IPS-NIHi7 (cell line): ENCODE results near the gene TACC2.

Experiments used
- DNase-seq: peaks from one replicate; pipeline ENCODE4 v3.0.0; 2012; ENCODE audit warnings: mixed read lengths; ENCODE audit errors: extremely low spot score

The TACC2 gene

GRCh38 chr10:122276611-122277208, 287.7 kb downstream of the TACC2 start:
- DNase-seq = peak; percentile 63

GRCh38 chr10:122277526-122278136, 288.7 kb downstream of the TACC2 start:
- DNase-seq = no peak

- peak; percentile 68 for DNase-seq
Observed at GRCh38 chr10:122279725-122280141, 290.8 kb downstream of the TACC2 start.

- no peak for DNase-seq
Observed at GRCh38 chr10:122280156-122280555, 291.2 kb downstream of the TACC2 start.

- no peak for DNase-seq
Observed at GRCh38 chr10:122281018-122281626, 292.2 kb downstream of the TACC2 start.

GRCh38 chr10:122281751-122282150, 292.8 kb downstream of the TACC2 start:
- DNase-seq = no peak

GRCh38 chr10:122282253-122282671, 293.3 kb downstream of the TACC2 start:
- no peak for DNase-seq

- peak; percentile 20 for DNase-seq
Observed at GRCh38 chr10:122282909-122283308, 293.9 kb downstream of the TACC2 start.

- DNase-seq = no peak
Observed at GRCh38 chr10:122285506-122286444, 296.8 kb downstream of the TACC2 start.

- peak; percentile 73 for DNase-seq
Observed at GRCh38 chr10:122286867-122287266, 297.9 kb downstream of the TACC2 start.

- no peak for DNase-seq
Observed at GRCh38 chr10:122287570-122287969, 298.6 kb downstream of the TACC2 start.

- DNase-seq = no peak
Observed at GRCh38 chr10:122288262-122288661, 299.3 kb downstream of the TACC2 start.

- DNase-seq = no peak
Observed at GRCh38 chr10:122288917-122289316, 300.0 kb downstream of the TACC2 start.

- no peak for DNase-seq
Observed at GRCh38 chr10:122290334-122290733, 301.4 kb downstream of the TACC2 start.

- DNase-seq = no peak
Observed at GRCh38 chr10:122290833-122291532, 302.0 kb downstream of the TACC2 start.

- DNase-seq = no peak
Observed at GRCh38 chr10:122291739-122292138, 302.8 kb downstream of the TACC2 start.

- DNase-seq = no peak
Observed at GRCh38 chr10:122292376-122292775, 303.4 kb downstream of the TACC2 start.

GRCh38 chr10:122293156-122293960, 304.4 kb downstream of the TACC2 start:
- DNase-seq = no peak

- no peak for DNase-seq
Observed at GRCh38 chr10:122293961-122294380, 305.0 kb downstream of the TACC2 start.
